Activated effector memory CD4-positive, alpha-beta T cell treated with anti-CD3 and anti-CD28 coated beads, Interleukin-2, amount 50 U/mL, for 16 hours (primary cell): ENCODE measurements around the gene CENPS.
"Not testable (repeated sequence)": the region's sequence is repeated elsewhere in the genome, so short reads cannot be mapped to it uniquely, and the experiment has no call there.

Source experiments
- DNase-seq: peaks from one replicate; pipeline ENCODE4 v3.0.0-alpha.2; 2020

Gene CENPS

DNA sequence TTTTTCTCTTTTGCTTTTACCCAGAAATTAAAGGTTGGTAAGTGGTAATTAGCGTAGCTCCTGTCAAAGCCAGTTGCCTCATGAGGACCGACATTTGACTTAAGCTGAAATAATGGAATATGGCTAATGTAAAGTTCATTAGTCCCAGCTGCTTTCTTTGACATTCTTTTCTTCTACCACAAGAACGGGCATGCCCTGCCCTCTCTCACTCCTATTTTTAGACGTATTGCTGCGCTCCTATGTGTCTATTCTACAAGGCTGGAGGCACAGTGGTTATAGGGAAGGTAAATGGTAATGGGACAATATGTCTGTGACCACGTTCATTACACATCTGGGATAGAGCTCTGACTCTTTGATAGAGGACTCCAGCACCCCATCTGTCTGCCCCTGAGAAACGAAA, 26.4 kb downstream of the CENPS start:
- DNase-seq = no peak

GRCh38 chr1:10457462-10457861, 27.2 kb downstream of the CENPS start:
- not testable (repeated sequence) for DNase-seq

DNA sequence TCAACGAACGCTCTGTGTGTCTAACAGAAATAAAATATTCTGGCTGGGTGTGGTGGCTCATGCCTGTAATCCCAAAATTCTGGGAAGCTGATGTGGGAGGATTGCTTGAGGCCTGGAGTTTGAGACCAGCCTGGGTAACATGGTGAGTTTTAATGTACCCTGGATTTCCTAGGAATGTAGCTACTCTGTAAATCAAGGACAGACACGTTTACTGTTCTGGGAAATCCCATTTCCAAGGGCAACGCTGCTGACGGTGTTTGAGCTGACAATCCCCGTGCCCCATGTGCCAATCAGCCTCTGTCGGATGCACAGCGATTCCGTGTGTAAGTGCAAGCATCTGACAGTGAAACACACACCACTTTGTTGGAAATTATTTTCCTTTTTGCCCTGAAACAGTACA, 27.6 kb downstream of the CENPS start:
- DNase-seq = no peak

DNA sequence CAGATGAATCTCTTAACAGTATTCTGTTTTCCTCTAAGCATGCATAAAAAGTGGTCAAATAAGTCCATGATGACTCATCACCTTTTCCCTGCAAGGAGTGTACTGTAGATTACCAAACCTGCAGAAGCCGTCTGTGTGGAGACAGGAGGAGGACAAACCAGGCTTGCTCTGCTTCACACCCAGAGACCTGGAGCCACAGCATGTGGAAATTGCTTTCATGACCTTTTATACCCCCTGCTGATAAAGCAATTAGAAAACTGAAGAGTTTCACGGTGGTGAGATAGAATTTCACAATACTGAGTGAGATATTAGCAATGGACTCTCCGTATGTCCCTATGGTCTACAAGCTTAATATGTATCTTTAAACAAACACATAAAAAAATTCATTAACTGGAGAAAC, 29.0 kb downstream of the CENPS start:
- no peak for DNase-seq

- no peak for DNase-seq
These were observed 36.8 kb downstream of the CENPS start for GRCh38 chr1:10467078-10467477.

- no peak for DNase-seq
These were observed 39.8 kb downstream of the CENPS start for GRCh38 chr1:10470043-10470442.

- no peak for DNase-seq
These were observed 41.4 kb downstream of the CENPS start for GRCh38 chr1:10471411-10472219.

DNA sequence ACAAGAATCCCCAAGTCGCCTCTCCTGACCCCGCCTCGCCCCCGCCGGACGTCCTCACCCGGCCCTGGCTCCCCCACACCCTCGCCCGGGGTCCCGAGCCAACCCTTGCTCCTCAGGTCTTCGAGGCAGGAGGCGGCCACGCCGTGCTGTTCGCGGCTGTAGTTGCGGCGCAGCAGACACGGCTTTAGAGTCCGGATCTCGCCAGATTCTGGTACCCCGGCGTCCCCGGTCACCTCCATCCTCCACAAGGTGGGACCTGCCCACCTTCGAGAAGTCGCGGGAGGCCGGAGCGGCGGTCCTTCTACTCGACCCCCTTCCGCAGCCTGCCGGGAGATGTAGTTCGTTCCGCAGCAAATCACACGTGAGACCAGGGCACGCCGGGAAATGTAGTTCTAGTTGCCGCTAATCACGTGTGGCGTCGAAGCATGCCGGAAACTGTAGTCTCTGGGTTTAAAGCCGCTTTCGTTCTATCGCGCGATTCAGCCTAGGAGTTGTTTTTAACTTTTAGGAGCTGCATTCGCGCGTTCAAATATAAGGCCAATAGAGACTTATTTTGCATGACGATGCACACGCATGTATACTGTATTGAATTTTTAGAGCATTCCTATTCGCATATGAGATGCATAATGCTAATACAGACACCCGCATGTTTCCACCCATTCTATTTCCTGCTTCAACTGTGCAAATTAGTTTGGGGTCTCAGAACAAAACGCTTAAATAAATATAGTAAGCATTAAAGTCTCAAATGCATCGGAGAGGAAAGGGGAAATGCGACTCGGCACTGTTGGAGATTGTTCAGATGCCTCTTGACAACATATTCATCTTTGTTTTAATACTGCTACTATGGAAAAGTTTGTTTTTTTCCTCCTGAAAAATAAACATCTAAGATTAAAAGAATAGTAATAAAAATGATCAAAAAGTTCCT, 42.2 kb downstream of the CENPS start, which contains the start of gene DFFA:
Gene DFFA, minus strand, starts transcription at position 310 of the 925 bp plus-strand sequence. Its CDS starts 71 bp downstream, at position 239.
- DNase-seq = peak; percentile 97

- DNase-seq = no peak
These were observed 43.0 kb downstream of the CENPS start for GRCh38 chr1:10473145-10473765.

- not testable (repeated sequence) for DNase-seq
These were observed 44.0 kb downstream of the CENPS start for GRCh38 chr1:10474309-10474612.

GRCh38 chr1:10474613-10475507, 44.6 kb downstream of the CENPS start, which contains the start of gene PEX14:
TSS of gene PEX14 (plus strand) at chr1:10474950. CDS start at chr1:10474967, 17 bp downstream.
- peak; percentile 95 for DNase-seq

DNA sequence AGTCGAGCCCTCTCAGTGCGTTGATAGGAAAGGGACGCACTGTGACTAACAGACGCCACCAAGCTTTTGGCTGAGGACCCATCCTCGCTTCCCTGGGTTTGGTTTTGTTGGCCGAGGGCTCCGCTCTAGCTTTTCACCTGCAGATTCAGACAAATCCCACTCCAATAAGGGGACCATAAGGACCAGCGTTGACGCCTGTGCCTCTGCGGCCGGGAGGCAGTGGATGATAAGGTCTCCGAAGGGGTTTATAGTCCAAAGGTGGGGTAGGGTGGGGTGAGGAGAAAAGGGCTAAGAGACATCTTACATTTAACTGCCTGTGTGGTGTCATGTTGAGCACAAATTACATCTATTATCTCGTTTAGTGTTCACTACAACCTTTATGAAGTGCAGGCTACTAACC, 45.3 kb downstream of the CENPS start:
- no peak for DNase-seq

DNA sequence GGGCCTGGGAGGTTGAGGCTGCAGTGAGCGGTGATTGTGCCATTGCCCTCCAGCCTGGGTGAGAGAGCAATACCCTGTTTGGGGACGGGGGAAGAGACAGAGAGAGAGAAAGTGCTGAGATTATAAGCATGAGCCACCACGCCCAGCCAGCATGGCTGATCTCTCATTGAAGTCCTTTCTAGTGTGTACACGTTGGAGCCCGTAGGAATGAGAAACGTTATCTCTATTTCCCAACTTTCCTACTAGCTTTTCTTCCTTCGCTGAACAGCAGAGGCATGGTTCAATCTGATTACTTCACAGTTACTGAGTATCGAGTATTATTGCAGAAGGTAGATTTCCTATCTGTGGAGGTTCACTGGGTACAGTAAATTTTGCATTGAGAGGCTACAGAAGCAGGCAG, 49.1 kb downstream of the CENPS start:
- DNase-seq = no peak

- no peak for DNase-seq
These were observed 50.4 kb downstream of the CENPS start for GRCh38 chr1:10480614-10481013.

- DNase-seq = no peak
These were observed 54.3 kb downstream of the CENPS start for GRCh38 chr1:10484521-10484920.

GRCh38 chr1:10489291-10490055, 59.2 kb downstream of the CENPS start:
- DNase-seq = no peak

- no peak for DNase-seq
These were observed 60.2 kb downstream of the CENPS start for GRCh38 chr1:10490286-10490970.
